OCI-LY3 (cell line): ENCODE results near the gene UNC13C.

Experiments used
- H2AFZ ChIP-seq: fragments of 200-600, 300-600 bp; shearing (Covaris generic); 2 replicates; pipeline ENCODE4 v1.6.0; 2014; ENCODE audit warnings: antibody characterized with exemption, low read depth, low read length
- H3K27ac ChIP-seq: fragments of 200-600, 300-600 bp; sonication (generic); 2 replicates; pipeline ENCODE4 v1.5.1; 2014; ENCODE audit warnings: mild to moderate bottlenecking, low read length, moderate library complexity, mixed read lengths
- H3K27me3 ChIP-seq: fragments of 200-600, 300-600 bp; sonication (generic); 2 replicates; pipeline ENCODE4 v1.6.1; 2014; ENCODE audit warnings: low read depth, low read length, mixed read lengths
- H3K36me3 ChIP-seq: fragments of 200-600, 300-600 bp; sonication (generic); replicated peaks from 2 replicates; pipeline ENCODE3; 2014; ENCODE audit warnings: low read depth, low read length, mixed read lengths
- H3K4me1 ChIP-seq: fragments of 300-600, 200-600 bp; sonication (generic); 2 replicates; pipeline ENCODE4 v1.6.1; 2014; ENCODE audit warnings: low read length, mixed read lengths
- H3K4me2 ChIP-seq: fragments of 200-600, 300-600 bp; sonication (generic); 2 replicates; pipeline ENCODE4 v1.6.1; 2014; ENCODE audit warnings: low read length, mixed read lengths
- H3K4me3 ChIP-seq: fragments of 300-600, 200-600 bp; sonication (generic); 2 replicates; pipeline ENCODE4 v1.5.1; 2014; ENCODE audit warnings: antibody characterized with exemption, mild to moderate bottlenecking, low read length, moderate library complexity
- H3K79me2 ChIP-seq: fragments of 300-600, 200-600 bp; shearing (Covaris generic); 2 replicates; pipeline ENCODE4 v1.6.1; 2014; ENCODE audit warnings: mild to moderate bottlenecking, low read length, mixed read lengths
- H3K9ac ChIP-seq: fragments of 300-600, 200-600 bp; shearing (Covaris generic); 2 replicates; pipeline ENCODE4 v1.6.0; 2014; ENCODE audit warnings: mild to moderate bottlenecking, low read length, moderate library complexity
- H3K9me3 ChIP-seq: fragments of 200-600, 300-600 bp; shearing (Covaris generic); 2 replicates; pipeline ENCODE4 v1.6.1; 2014; ENCODE audit warnings: low read length, mixed read lengths; ENCODE audit not compliant: insufficient read depth
- H4K20me1 ChIP-seq: fragments of 200-600, 300-600 bp; sonication (generic); 2 replicates; pipeline ENCODE4 v1.6.1; 2016; ENCODE audit warnings: low read length, mixed read lengths; ENCODE audit not compliant: insufficient read depth
- CTCF ChIP-seq: fragments of 200-600, 300-600 bp; sonication (generic); IDR thresholded peaks from 2 replicates; pipeline ENCODE4 v1.5.1; 2014; ENCODE audit warnings: antibody characterized with exemption, low read length, low read depth
- EZH2phosphoT487 ChIP-seq: fragments of 200-600 bp; shearing (Covaris generic); IDR thresholded peaks from 2 replicates; pipeline ENCODE4 v1.6.1; 2018; ENCODE audit warnings: antibody characterized with exemption, mixed run types, low read depth

UNC13C gene

DNA sequence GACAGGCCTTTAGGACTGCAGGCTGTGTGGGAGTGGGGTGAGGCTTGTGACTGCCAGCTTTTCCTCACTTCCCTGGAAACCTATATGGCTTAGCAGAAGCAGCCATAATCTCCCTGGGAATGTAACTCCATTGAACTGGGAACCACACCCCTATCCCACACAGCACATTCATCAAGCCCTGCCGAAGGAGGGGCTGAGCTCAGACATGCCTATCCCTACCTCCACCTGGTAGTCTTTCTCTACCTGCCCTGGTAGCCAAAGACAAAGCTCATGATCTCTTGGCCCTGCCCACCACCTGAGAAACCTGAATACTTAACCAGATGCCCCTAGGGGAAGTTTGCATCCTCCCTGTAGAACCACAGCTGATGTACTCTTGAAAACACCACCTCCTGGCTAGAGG lies 219.8 kb downstream of the UNC13C start:
- TF ChIP-seq EZH2phosphoT487 (no peak), CTCF (no peak)
- Histone ChIP-seq H3K79me2 (no peaks in the 10 kb centered on the region), H3K9ac (no peak overlapping the region), H3K9me3 (no peaks in the 10 kb centered on the region), H3K36me3 (no peaks in the 10 kb centered on the region), H2AFZ (no peak overlapping the region), H3K27ac (no peak overlapping the region), H4K20me1 (no peaks in the 10 kb centered on the region), H3K4me3 (no peak overlapping the region), H3K4me1 (no peaks in the 10 kb centered on the region), H3K4me2 (no peak overlapping the region), H3K27me3 (no peaks in the 10 kb centered on the region)

DNA sequence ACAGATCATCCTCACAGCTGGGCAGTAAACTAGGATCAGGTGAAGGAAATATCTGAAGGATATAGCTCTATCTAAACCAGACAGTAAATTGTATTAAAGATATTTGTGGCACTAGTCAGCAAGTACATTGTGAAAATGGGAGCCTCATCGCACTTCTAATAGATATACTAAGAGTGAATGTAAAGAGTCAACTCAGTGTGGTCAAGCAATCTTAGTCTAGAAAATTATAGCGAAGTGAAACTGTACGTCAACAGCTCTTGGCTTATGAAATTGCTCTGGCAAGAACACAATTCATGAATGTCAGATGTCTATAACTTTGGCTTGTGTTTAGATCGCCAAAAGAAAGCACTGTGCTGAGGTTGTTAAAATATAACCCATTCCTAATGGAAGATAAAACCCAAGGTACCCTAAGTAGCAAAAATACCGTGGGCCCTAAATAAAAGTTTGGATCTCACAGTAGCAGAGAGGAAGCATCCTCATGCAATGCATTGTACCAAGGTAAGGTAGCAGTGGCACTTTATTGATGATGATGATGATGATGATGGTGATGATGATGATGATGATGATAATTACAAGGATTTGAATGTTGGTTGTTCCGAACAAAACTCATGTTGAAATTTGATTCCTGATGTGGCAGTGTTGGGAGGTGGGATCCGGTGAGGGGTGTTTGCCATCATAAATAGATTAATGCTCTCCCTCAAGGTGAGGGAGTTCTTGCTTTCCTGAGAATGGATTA lies 228.5 kb downstream of the UNC13C start:
- no peak overlapping the region for H3K4me3 ChIP-seq
- no peaks in the 10 kb centered on the region for H3K79me2 ChIP-seq
- H3K9me3 ChIP-seq, result no peaks in the 10 kb centered on the region
- H3K27me3 ChIP-seq, result no peaks in the 10 kb centered on the region
- no peak overlapping the region for H2AFZ ChIP-seq
- no peak overlapping the region for H3K27ac ChIP-seq
- no peak overlapping the region for H3K9ac ChIP-seq
- peak overlapping the region; percentile 20 for H3K4me2 ChIP-seq
- H3K36me3 ChIP-seq, result no peaks in the 10 kb centered on the region
- H4K20me1 ChIP-seq, result no peaks in the 10 kb centered on the region
- peaks cover 6% of the 10 kb centered on the region; the same call in 1 of the 2 replicates for H3K4me1 ChIP-seq
- TF ChIP-seq CTCF (no peak), EZH2phosphoT487 (no peak)

DNA sequence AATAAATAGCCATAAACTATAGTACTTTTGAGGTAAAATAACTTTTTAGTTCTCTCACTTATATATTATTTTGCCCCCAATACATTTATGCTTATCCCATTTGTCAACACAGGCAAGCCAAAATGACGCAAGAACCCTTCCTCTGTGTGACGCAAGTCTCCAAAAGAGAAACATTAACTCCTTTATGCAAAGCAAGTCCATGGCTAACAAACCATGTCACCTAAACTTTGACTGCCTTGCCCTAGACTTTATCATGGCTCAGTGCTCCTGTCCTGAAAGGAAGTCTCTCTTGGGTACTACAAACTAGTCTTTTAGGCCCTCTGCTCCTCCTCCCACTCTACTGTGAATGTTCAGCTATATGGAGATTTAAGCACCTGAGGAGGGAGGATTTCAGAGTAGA lies 230.5 kb downstream of the UNC13C start:
- no peak overlapping the region for H3K9ac ChIP-seq
- TF ChIP-seq CTCF, result no peak
- TF ChIP-seq EZH2phosphoT487, result no peak
- no peak overlapping the region for H3K27ac ChIP-seq
- no peaks in the 10 kb centered on the region for H3K79me2 ChIP-seq
- no peaks in the 10 kb centered on the region for H3K9me3 ChIP-seq
- no peaks in the 10 kb centered on the region for H4K20me1 ChIP-seq
- H3K4me1 ChIP-seq, result peaks cover 6% of the 10 kb centered on the region; the same call in 1 of the 2 replicates
- no peaks in the 10 kb centered on the region for H3K27me3 ChIP-seq
- H3K4me2 ChIP-seq, result no peak overlapping the region
- peak overlapping the region; percentile 78 for H2AFZ ChIP-seq
- H3K4me3 ChIP-seq, result no peak overlapping the region
- no peaks in the 10 kb centered on the region for H3K36me3 ChIP-seq

DNA sequence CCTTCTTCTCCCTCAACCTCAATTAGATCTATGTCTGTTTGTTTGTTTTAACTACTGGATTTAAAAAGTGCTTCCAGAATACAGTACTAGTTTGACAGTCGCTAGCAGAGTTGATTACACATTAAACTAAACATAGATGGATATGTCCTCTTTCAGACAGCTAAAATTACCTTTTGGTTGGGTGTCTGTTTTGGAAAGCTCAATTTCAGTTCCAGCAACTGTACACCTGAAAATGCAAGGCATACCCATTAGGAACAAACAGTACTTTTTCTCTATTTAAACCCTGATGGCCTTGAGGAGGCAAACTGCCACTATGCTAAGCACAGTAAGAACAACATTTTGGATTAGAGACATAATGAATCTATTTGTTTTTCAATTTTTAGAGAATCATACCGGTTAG lies 234.4 kb downstream of the UNC13C start:
- Histone ChIP-seq H4K20me1 (no peaks in the 10 kb centered on the region), H3K27ac (no peak overlapping the region), H3K9me3 (no peaks in the 10 kb centered on the region), H3K79me2 (no peaks in the 10 kb centered on the region), H3K4me3 (no peak overlapping the region), H3K36me3 (no peaks in the 10 kb centered on the region), H2AFZ (no peak overlapping the region), H3K27me3 (no peaks in the 10 kb centered on the region), H3K9ac (no peak overlapping the region), H3K4me1 (no peaks in the 10 kb centered on the region), H3K4me2 (no peak overlapping the region)
- TF ChIP-seq EZH2phosphoT487, result no peak
- TF ChIP-seq CTCF, result no peak
